Bronchial epithelial cell (primary cell): ENCODE data around the gene BICC1. TPM values are rescaled to one million over a fixed set of nuclear protein-coding genes. Genes with fewer than 3 reads are reported as not detected.

Experiments
- DNase-seq: peaks from one replicate; pipeline ENCODE4 v3.0.0-alpha.2; 2010; ENCODE audit warnings: low read depth
- FAIRE-seq: peaks from 2 replicates; lab custom pipeline; 2011; peaks lifted over from hg19 to GRCh38; lab: Jason Lieb, UNC
- H3K27me3 ChIP-seq: 2 replicates; pipeline ENCODE4 v1.5.1; 2011; ENCODE audit warnings: low read length; ENCODE audit not compliant: control insufficient read depth, insufficient read depth
- H3K36me3 ChIP-seq: 2 replicates; pipeline ENCODE4 v1.5.1; 2011; ENCODE audit warnings: low read length; ENCODE audit not compliant: control insufficient read depth, insufficient read depth
- H3K4me3 ChIP-seq: 2 replicates; pipeline ENCODE4 v1.5.1; 2011; ENCODE audit warnings: mild to moderate bottlenecking, low read depth, low read length, control low read depth
- CTCF ChIP-seq: IDR thresholded peaks from 2 replicates; pipeline ENCODE4 v1.5.1; 2011; ENCODE audit warnings: mild to moderate bottlenecking, moderate library complexity, low read length, control low read depth, inconsistent platforms; ENCODE audit not compliant: insufficient read depth, severe bottlenecking
- total RNA-seq: library from RNA; depleted of rRNA; stranded (reverse); fragments of >200 nt; gene quantifications from 2 replicates; pipeline ENCODE4 v1.2.1, GENCODE V29; 2014

BICC1 gene
- total RNA-seq, 1 donor from 2014 or later = 1.1 TPM

DNA sequence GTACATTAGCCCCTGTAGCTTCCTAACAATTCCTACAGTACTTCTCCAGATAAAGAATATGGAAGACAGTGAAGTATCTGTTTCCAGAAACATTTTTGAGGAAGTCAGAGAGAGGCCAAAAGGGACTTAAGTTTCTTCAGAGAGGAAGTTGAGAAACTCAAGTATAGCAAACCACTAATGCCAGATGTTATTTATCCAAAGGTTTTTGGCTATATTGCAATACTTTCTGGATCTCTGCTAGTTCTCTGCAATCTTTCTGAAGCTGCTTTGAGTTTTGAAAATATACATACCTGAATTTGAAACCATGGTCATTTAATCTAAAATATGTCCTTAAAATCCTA is 64.7 kb downstream of the BICC1 start:
- FAIRE-seq = no peak

DNA sequence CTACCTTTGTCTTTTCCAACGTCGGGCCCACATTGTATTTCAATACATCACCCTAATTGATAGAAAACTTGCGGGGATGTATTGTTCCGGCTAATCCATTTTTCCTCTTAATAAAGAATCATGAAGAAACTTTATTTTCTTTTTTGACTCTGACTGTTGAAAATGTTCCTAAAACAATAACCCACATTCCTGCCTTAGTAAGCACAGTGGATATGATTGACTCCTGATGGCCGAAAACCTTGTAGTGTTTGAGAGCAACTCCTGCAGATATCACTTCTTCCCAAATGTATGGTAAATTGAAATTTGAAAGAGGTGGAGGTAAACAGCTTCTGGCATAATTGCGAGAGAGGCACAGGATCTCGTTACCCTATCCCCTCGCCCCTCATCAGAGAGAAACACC is 65.7 kb downstream of the BICC1 start:
- no peak for TF ChIP-seq CTCF
- H3K36me3 ChIP-seq = no peaks in the 10 kb centered on the region
- H3K27me3 ChIP-seq = no peaks in the 10 kb centered on the region
- no peak overlapping the region for H3K4me3 ChIP-seq
- no peak for DNase-seq
- FAIRE-seq = no peak

More for the DNA sequence above, 64.7 kb downstream of the BICC1 start:
- H3K36me3 ChIP-seq = no peaks in the 10 kb centered on the region
- H3K27me3 ChIP-seq = no peaks in the 10 kb centered on the region
- DNase-seq = no peak
- no peak for TF ChIP-seq CTCF
- H3K4me3 ChIP-seq = no peak overlapping the region

DNA sequence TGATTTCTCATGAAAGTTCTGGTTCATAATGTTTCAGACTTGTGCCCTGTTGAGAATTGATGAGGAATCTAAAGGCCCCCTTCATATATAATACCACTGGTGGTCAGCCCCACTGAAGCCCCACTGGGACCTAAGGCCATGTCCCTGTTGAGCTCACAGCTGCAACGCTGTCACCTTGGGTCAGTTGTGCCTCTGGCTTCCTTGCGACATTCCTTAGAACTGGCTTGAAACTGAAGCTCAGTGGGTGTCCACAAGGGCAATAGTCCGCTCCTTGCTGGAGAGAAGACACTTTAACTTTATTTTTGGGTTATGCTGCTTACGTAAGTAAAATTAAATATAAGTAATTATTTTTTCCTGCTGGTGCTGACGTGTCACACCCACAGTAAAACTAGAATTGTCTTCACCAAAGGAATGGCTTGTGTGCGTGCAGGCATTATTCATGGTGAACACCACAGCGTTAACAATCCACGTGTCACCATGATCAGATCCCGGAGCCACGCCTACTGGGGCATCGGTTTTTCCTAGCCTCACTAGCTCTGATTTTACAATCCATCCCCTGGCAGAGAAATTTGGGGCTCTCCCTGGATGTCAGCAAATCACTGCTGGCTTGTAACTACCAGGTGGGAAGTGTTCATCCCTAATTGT is 66.5 kb downstream of the BICC1 start:
- Histone ChIP-seq H3K36me3 (no peaks in the 10 kb centered on the region), H3K27me3 (no peaks in the 10 kb centered on the region), H3K4me3 (no peak overlapping the region)
- FAIRE-seq (no peak), DNase-seq (no peak)
- no peak for TF ChIP-seq CTCF

GRCh38 chr10:58582045-58582444 is 69.4 kb downstream of the BICC1 start:
- no peak for TF ChIP-seq CTCF
- DNase-seq (no peak), FAIRE-seq (no peak)
- Histone ChIP-seq H3K27me3 (no peaks in the 10 kb centered on the region), H3K4me3 (no peak overlapping the region), H3K36me3 (no peaks in the 10 kb centered on the region)

DNA sequence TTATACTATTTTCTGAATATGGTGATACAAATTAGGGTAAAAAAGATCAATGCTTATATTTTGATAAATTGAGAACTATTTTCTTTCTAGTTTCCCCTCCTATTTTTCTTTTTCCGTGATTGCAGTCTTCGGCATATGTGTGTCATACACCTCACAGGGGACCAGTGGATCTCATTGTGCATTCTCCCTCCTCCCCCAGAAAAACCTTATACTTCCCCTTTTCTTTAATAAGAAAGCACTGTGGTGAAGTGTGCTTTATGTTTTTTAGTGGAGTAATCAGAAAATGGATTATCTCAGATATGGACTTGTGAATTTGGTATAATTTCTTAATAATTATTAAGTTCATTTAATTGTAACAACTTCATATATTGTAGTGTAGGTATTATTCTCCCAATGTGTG is 72.8 kb downstream of the BICC1 start:
- H3K27me3 ChIP-seq = no peaks in the 10 kb centered on the region
- no peaks in the 10 kb centered on the region for H3K36me3 ChIP-seq
- no peak for TF ChIP-seq CTCF
- DNase-seq (no peak), FAIRE-seq (no peak)
- no peak overlapping the region for H3K4me3 ChIP-seq
